Stimulated activated CD4-positive, alpha-beta T cell treated with anti-CD3 and anti-CD28 coated beads, Interleukin-1b, Interleukin-23, amount 100 ng/mL, for 4 hours (primary cell): Measurements from ENCODE around the gene SEMA5A.
"Not testable (repeated sequence)": the region's sequence is repeated elsewhere in the genome, so short reads cannot be mapped to it uniquely, and the experiment has no call there.

Source experiments
- DNase-seq, 2 donors: peaks; one replicate each; pipeline ENCODE4 v3.0.0-alpha.2; 2020; ENCODE audit warnings: low read depth in 2 of 2

Gene SEMA5A

GRCh38 chr5:9361835-9362234 lies 184.0 kb downstream of the SEMA5A start:
- peak in 1 of 2 donors; percentile 8 for DNase-seq

- DNase-seq = no peak
Observed at GRCh38 chr5:9358961-9359685, 186.8 kb downstream of the SEMA5A start.

- DNase-seq = no peak
Observed at GRCh38 chr5:9356351-9356825, 189.5 kb downstream of the SEMA5A start.

GRCh38 chr5:9354336-9355081 lies 191.4 kb downstream of the SEMA5A start:
- no peak for DNase-seq

- DNase-seq = not testable (repeated sequence)
Observed at GRCh38 chr5:9353048-9353447, 192.8 kb downstream of the SEMA5A start.

- no peak for DNase-seq
Observed at GRCh38 chr5:9351546-9351945, 194.3 kb downstream of the SEMA5A start.

- no peak for DNase-seq
Observed at GRCh38 chr5:9350301-9350797, 195.5 kb downstream of the SEMA5A start.

- no peak for DNase-seq
Observed at GRCh38 chr5:9348401-9348996, 197.4 kb downstream of the SEMA5A start.

GRCh38 chr5:9347541-9348295 lies 198.2 kb downstream of the SEMA5A start:
- DNase-seq = no peak

GRCh38 chr5:9347032-9347431 lies 198.8 kb downstream of the SEMA5A start:
- no peak for DNase-seq

GRCh38 chr5:9344751-9345240 lies 201.1 kb downstream of the SEMA5A start:
- DNase-seq = no peak

- no peak for DNase-seq
Observed at GRCh38 chr5:9343146-9343850, 202.6 kb downstream of the SEMA5A start.

- no peak for DNase-seq
Observed at GRCh38 chr5:9342161-9342787, 203.6 kb downstream of the SEMA5A start.

GRCh38 chr5:9340085-9340484 lies 205.8 kb downstream of the SEMA5A start:
- no peak for DNase-seq

- DNase-seq = no peak
Observed at GRCh38 chr5:9339206-9339818, 206.6 kb downstream of the SEMA5A start.

- no peak for DNase-seq
Observed at GRCh38 chr5:9338796-9339195, 207.1 kb downstream of the SEMA5A start.

GRCh38 chr5:9337928-9338595 lies 207.8 kb downstream of the SEMA5A start:
- DNase-seq = no peak

GRCh38 chr5:9335754-9336495 lies 209.9 kb downstream of the SEMA5A start:
- no peak for DNase-seq

GRCh38 chr5:9335269-9335668 lies 210.6 kb downstream of the SEMA5A start:
- no peak for DNase-seq
